ENCODE measurements around the gene TBXA2R.
A peak's percentile ranks its signal among the peaks of the same experiment; 100 is the strongest.

TBXA2R gene

DNA sequence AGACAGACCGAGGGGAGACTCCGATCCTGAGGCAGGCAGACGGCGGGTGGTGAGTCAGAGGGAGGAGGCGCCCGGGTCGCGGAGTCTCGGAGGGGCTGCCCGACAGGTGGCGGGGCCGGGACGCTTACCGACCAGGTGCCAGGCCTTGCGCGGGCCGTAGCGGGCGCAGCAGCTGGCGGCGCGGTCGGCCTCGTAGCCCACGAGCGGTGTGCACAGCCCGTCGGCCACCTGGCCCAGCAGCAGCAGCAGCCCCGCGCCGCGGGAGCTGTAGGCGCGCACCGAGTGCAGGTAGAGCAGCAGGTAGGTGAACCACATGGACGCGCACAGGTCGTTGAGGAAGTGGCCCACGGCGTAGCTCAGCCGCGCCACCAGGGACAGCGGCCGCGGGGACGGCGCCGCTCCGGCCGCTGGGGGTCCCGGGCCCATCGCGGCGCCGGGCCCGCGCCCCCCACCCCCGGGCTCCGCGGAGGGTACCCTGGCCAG, 49.7 kb downstream of the TBXA2R start:
- Mint-ChIP-seq H3K36me3 (peaks cover 24 to 34% of the 10 kb centered on the region in 2 donors), H3K4me1 (peaks cover 39 to 66% of the 10 kb centered on the region in 2 donors), H3K9me3 (no peaks in the 10 kb centered on the region), H3K4me3 (peak overlapping the region; percentile 90 to 100), H3K27ac (peak overlapping the region; percentile 97), H3K27me3 (no peaks in the 10 kb centered on the region)
- ATAC-seq (replicated peaks) (peak; percentile 28 to 37), DNase-seq (no peak)

DNA sequence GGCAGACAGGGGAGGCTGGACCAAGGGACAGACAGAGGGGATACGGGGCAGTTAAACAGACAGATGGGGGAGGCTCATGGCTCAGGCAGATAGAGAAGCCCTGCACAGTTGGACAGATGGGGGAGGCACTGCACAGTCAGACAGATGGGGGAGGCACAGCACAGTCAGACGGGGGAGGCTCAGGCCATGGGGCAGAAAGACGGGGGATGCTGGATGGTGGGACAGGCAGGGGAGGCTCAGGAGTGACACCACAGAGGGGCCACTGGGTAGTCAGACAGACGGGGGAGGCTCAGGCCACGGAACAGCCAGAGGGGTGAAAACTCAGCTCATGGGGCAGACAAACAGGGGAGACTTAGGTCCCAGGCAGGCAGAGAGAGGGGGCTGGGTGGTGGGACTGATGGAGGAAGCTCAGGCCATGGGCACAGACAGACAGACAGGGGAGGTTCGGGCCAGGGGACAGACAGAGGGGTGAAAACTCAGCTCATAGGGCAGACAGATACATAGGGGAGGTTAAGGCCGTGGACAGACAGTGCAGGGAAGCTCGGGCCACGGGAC, 50.2 kb downstream of the TBXA2R start:
- Mint-ChIP-seq H3K36me3 (peaks cover 27 to 38% of the 10 kb centered on the region in 2 donors), H3K27me3 (no peaks in the 10 kb centered on the region), H3K9me3 (no peaks in the 10 kb centered on the region), H3K4me1 (peaks cover 44 to 71% of the 10 kb centered on the region in 2 donors), H3K27ac (peak overlapping the region; percentile 97), H3K4me3 (peak overlapping the region; percentile 90 to 100)
- ATAC-seq (replicated peaks) (no peak), DNase-seq (no peak)

- H3K36me3 Mint-ChIP-seq: peaks cover 31 to 41% of the 10 kb centered on the region in 2 donors
- peak overlapping the region; percentile 97 for H3K27ac Mint-ChIP-seq
- DNase-seq (no peak), ATAC-seq (replicated peaks) (no peak)
- H3K9me3 Mint-ChIP-seq: no peaks in the 10 kb centered on the region
- no peaks in the 10 kb centered on the region for H3K27me3 Mint-ChIP-seq
- H3K4me3 Mint-ChIP-seq: peak overlapping the region; percentile 90 to 100
- peaks cover 47 to 77% of the 10 kb centered on the region in 2 donors for H3K4me1 Mint-ChIP-seq
Observed at GRCh38 chr19:3555653-3556422, 50.8 kb downstream of the TBXA2R start.

DNA sequence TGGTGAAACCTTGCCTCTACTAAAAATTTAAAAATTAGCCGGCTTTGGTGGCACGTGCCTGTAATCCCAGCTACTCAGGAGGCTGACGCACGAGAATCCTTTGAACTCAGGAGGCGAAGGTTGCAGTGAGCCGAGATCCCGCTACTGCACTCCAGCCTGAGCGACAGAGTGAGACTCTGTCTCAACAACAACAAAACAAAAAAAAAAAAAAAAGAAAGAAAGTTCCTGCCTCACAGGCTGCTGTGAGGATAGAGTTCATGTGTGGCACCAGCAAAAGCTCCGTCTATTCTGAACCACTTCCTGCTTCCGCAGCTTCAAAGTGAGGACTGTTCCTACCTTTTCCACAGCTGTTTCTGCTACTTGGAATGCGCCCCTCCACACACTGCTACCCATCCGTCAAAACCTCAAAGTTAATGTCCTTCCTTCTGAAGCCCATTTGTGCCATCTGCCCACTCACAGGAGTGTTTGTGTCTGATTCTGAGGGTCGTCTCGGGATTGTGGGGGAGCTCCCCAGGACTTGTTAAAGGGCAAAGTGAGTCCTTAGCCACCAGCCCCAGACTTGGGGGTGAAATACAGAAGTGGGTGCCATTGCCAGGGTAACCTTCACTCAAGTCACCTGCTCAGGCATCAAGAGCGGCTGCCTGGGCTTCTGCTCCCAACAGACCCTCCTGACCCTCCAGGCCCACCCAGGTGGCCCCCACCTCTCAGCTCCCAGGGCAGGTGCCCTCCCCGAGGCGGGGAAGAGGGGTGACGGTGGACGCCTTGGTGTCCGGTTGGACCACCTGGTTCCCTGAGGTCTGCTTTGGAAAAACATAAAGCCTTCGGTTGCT, 52.2 kb downstream of the TBXA2R start:
- Mint-ChIP-seq H3K27me3 (no peaks in the 10 kb centered on the region), H3K4me1 (peaks cover 48 to 72% of the 10 kb centered on the region in 2 donors), H3K4me3 (peak overlapping the region; percentile 90 to 100), H3K36me3 (peaks cover 35 to 44% of the 10 kb centered on the region in 2 donors), H3K9me3 (no peaks in the 10 kb centered on the region), H3K27ac (peak overlapping the region; percentile 92)
- ATAC-seq (replicated peaks) (no peak), DNase-seq (no peak)

DNA sequence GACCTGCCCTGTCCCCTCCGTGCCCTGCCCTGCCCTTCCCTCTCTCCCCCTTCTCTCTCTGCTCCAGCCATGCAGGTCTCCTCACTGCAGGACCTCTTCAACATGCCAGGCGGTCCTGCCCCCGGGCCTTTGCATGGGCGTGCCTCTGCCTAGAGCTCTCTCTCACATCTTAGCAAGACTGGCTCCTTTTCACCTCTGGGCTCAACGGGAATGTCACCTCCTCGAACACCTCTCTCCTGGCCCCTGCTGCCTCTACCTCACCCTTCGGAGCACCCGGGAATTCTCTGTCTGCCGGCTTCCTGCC, 54.9 kb downstream of the TBXA2R start:
- DNase-seq (no peak), ATAC-seq (replicated peaks) (no peak)
- H3K27ac Mint-ChIP-seq: peak overlapping the region; percentile 92
- H3K4me3 Mint-ChIP-seq: peak overlapping the region; percentile 61 to 85
- H3K27me3 Mint-ChIP-seq: no peaks in the 10 kb centered on the region
- H3K4me1 Mint-ChIP-seq: peaks cover 43 to 79% of the 10 kb centered on the region in 2 donors
- no peaks in the 10 kb centered on the region for H3K9me3 Mint-ChIP-seq
- peaks cover 42 to 57% of the 10 kb centered on the region in 2 donors for H3K36me3 Mint-ChIP-seq

DNA sequence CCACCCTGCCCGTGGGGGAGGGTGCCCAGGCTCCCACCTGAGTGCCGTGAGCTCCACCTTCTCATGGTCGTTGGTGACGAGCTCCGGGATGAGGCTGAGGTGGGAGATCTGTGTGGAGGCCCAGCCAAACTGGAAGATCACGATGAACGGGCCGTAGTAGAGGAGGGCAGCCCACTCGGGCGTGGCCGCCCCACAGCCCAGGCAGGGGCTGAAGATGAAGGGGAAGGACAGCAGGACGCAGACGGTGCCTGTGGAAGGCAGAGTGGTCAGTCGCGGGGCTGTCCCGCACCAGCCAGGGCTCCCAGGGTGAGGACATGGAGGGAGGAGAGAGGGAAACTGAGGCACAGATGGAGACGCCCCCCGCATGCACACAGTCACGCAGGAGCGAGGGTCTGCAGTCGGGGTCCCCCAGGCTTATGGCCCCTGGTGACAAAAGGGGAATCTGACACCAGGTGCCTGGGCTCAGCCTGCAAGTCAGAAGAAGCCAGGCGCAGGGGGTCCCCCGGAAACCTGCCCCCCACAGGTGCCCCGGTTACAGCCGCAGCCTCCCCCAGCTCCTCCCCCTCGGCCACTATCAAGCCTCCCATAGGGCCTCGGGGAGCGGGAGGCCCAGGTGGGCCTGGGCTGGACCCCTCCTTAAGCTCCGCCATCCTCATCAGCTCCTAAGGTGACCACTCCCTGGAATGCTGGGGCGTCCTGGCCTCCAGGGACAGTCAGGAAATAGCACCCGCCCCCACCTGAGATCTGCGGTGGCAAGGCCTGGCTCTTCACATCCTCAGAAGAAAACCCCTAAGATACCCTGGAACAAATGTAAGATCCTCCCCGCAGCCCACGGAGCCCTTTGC, 55.5 kb downstream of the TBXA2R start:
- no peaks in the 10 kb centered on the region for H3K9me3 Mint-ChIP-seq
- peaks cover 38 to 73% of the 10 kb centered on the region in 2 donors for H3K4me1 Mint-ChIP-seq
- peaks cover 40 to 52% of the 10 kb centered on the region in 2 donors for H3K36me3 Mint-ChIP-seq
- H3K27me3 Mint-ChIP-seq: no peaks in the 10 kb centered on the region
- no peak for DNase-seq
- no peak for ATAC-seq (replicated peaks)
- peak overlapping the region; percentile 61 to 85 for H3K4me3 Mint-ChIP-seq
- peak overlapping the region; percentile 92 for H3K27ac Mint-ChIP-seq

DNA sequence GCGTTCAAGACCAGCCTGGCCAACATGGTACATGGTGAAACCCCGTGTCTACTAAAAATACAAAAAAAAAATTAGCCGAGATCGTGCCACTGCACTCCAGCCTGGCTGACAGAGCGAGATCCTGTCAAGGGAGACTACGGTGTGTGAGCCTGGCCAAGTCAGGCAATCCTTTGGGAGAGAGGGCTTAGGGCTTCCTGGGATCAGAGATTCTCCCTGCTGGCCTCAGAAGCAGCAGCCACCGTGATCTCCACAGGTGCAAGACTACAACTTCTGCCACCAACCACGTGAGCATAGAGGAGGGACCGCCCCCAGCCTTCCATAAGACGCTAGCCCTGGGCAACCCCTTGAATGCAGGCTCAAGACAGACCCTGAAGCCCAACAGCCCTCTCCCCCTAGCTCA, 56.9 kb downstream of the TBXA2R start:
- H3K27me3 Mint-ChIP-seq: no peaks in the 10 kb centered on the region
- DNase-seq: no peak
- H3K36me3 Mint-ChIP-seq: peaks cover 44 to 53% of the 10 kb centered on the region in 2 donors
- no peak for ATAC-seq (replicated peaks)
- H3K4me3 Mint-ChIP-seq: no peak overlapping the region
- peak overlapping the region; percentile 65 for H3K27ac Mint-ChIP-seq
- no peaks in the 10 kb centered on the region for H3K9me3 Mint-ChIP-seq
- H3K4me1 Mint-ChIP-seq: peaks cover 37 to 73% of the 10 kb centered on the region in 2 donors

- DNase-seq: no peak
- H3K9me3 Mint-ChIP-seq: no peaks in the 10 kb centered on the region
- no peak for ATAC-seq (replicated peaks)
- peaks cover 39 to 49% of the 10 kb centered on the region in 2 donors for H3K36me3 Mint-ChIP-seq
- peaks cover 34 to 62% of the 10 kb centered on the region in 2 donors for H3K4me1 Mint-ChIP-seq
- H3K27me3 Mint-ChIP-seq: no peaks in the 10 kb centered on the region
- H3K4me3 Mint-ChIP-seq: no peak overlapping the region
- no peak overlapping the region for H3K27ac Mint-ChIP-seq
Observed at GRCh38 chr19:3548606-3549005, 58.1 kb downstream of the TBXA2R start.

GRCh38 chr19:3547767-3548282, 58.9 kb downstream of the TBXA2R start:
- H3K27ac Mint-ChIP-seq: no peak overlapping the region
- H3K4me1 Mint-ChIP-seq: peaks cover 30 to 54% of the 10 kb centered on the region in 2 donors
- no peak for DNase-seq
- no peaks in the 10 kb centered on the region for H3K27me3 Mint-ChIP-seq
- no peak overlapping the region for H3K4me3 Mint-ChIP-seq
- H3K36me3 Mint-ChIP-seq: peaks cover 35 to 45% of the 10 kb centered on the region in 2 donors
- H3K9me3 Mint-ChIP-seq: no peaks in the 10 kb centered on the region
- ATAC-seq (replicated peaks): no peak

GRCh38 chr19:3547301-3547731, 59.4 kb downstream of the TBXA2R start:
- H3K4me3 Mint-ChIP-seq: peak overlapping the region in 1 of 2 donors; percentile 47
- peaks cover 26 to 49% of the 10 kb centered on the region in 2 donors for H3K4me1 Mint-ChIP-seq
- no peaks in the 10 kb centered on the region for H3K9me3 Mint-ChIP-seq
- no peaks in the 10 kb centered on the region for H3K27me3 Mint-ChIP-seq
- H3K27ac Mint-ChIP-seq: peak overlapping the region; percentile 42
- peak; percentile 27 to 38 for ATAC-seq (replicated peaks)
- DNase-seq: no peak
- H3K36me3 Mint-ChIP-seq: peaks cover 30 to 40% of the 10 kb centered on the region in 2 donors

DNA sequence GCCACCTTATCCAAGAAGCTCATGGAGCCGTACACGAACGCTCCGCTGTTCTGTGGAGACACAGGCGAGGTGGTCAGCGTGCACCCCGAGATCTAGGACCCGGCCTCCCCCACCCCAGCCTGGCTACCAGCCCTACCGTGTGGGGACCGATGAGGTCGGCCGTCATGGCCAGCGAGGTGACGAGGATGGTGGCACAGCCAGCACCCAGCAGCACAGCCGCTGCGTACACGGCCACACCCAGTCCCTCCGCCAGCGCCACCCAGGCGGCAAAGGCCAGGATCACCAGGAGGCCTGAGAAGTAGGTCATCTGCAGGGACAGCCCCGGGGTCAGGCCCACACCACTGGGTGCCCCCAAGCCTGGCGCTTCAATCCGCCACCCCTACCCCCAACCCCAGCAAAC, 60.6 kb downstream of the TBXA2R start:
- no peak overlapping the region for H3K4me3 Mint-ChIP-seq
- H3K4me1 Mint-ChIP-seq: peaks cover 20 to 37% of the 10 kb centered on the region in 2 donors
- no peak for ATAC-seq (replicated peaks)
- H3K9me3 Mint-ChIP-seq: no peaks in the 10 kb centered on the region
- peak overlapping the region; percentile 95 for H3K27ac Mint-ChIP-seq
- DNase-seq: no peak
- no peaks in the 10 kb centered on the region for H3K27me3 Mint-ChIP-seq
- H3K36me3 Mint-ChIP-seq: peaks cover 26 to 35% of the 10 kb centered on the region in 2 donors

- Mint-ChIP-seq H3K4me3 (no peak overlapping the region), H3K4me1 (peaks cover 16 to 33% of the 10 kb centered on the region in 2 donors), H3K27me3 (no peaks in the 10 kb centered on the region), H3K9me3 (no peaks in the 10 kb centered on the region), H3K36me3 (peaks cover 22 to 31% of the 10 kb centered on the region in 2 donors), H3K27ac (peak overlapping the region; percentile 95)
- DNase-seq (no peak), ATAC-seq (replicated peaks) (no peak)
Observed at GRCh38 chr19:3545669-3546034, 61.0 kb downstream of the TBXA2R start.

All from stimulated activated naive B cell treated with anti-CD40 and anti-IgM and Interleukin-4, amounts not matched to agents 10 μg/mL and 1 μg/mL and 100 μg/mL, for 72 hours (primary cell).